SK-N-SH (cell line): ENCODE data around the gene UBE2E1. TPM values are rescaled to one million over a fixed set of nuclear protein-coding genes. Genes with fewer than 3 reads are reported as not detected.
A peak's percentile ranks its signal among the peaks of the same experiment; 100 is the strongest.

ENCODE experiments used
- CTCF ChIA-PET: fragments of 300-600, 350-600 bp; formaldehyde crosslinking; extraction: SDS; loops from one replicate; lab custom pipeline; 2021; lab: Yijun Ruan, JAX
- POLR2A ChIA-PET: fragments of 350-600 bp; sonication (Branson Sonifier 250); formaldehyde crosslinking; extraction: SDS; loops from one replicate; lab custom pipeline; 2020; ENCODE audit warnings: antibody characterized with exemption, inconsistent platforms; lab: Yijun Ruan, JAX
- DNase-seq: peaks from one replicate; pipeline ENCODE4 v3.0.0; 2012
- H2AFZ ChIP-seq: fragments of 200-600 bp; sonication (generic); 2 replicates; pipeline ENCODE4 v1.8.1; 2016; ENCODE audit warnings: antibody characterized with exemption, mild to moderate bottlenecking, low read depth
- H3F3A ChIP-seq: fragments of 200-600 bp; sonication (generic); replicated peaks from 2 replicates; pipeline ENCODE3; 2016; ENCODE audit warnings: antibody characterized with exemption, mild to moderate bottlenecking; ENCODE audit not compliant: insufficient read depth
- H3K27ac ChIP-seq, 2 experiments: fragments of 200-500 bp in 1 of 2; fragments of 200-600 bp in 1 of 2; sonication (Bioruptor generic) in 1 of 2; sonication (generic), shearing (Covaris generic) in 1 of 2; 2 replicates each; pipeline versions ENCODE4 v1.5.1 to v1.6.1; 2014 to 2016; ENCODE audit warnings: low read depth in 2 of 2, inconsistent platforms in 1 of 2, low read length in 1 of 2, mild to moderate bottlenecking in 1 of 2, mixed read lengths in 1 of 2
- H3K27me3 ChIP-seq: fragments of 200-600 bp; sonication (generic), shearing (Covaris generic); 2 replicates; pipeline ENCODE4 v1.6.1; 2016; ENCODE audit warnings: mixed run types; ENCODE audit not compliant: insufficient read depth
- H3K36me3 ChIP-seq, 2 experiments: fragments of 200-500 bp in 1 of 2; fragments of 200-600 bp in 1 of 2; sonication (Bioruptor generic) in 1 of 2; sonication (generic) in 1 of 2; replicated peaks in 1 of 2; 2 replicates each; pipeline versions ENCODE3 to v1.5.1; 2014 to 2016; ENCODE audit warnings: low read length in 1 of 2, mild to moderate bottlenecking in 1 of 2; ENCODE audit not compliant: insufficient read depth in 2 of 2, control insufficient read depth in 1 of 2
- H3K4me1 ChIP-seq, 2 experiments: fragments of 200-500 bp in 1 of 2; fragments of 200-600 bp in 1 of 2; sonication (Bioruptor generic) in 1 of 2; sonication (generic), shearing (Covaris generic) in 1 of 2; 2 replicates each; pipeline versions ENCODE4 v1.5.1 to v1.6.1; 2014 to 2016; ENCODE audit warnings: low read depth in 1 of 2, low read length in 1 of 2, mixed run types in 1 of 2; ENCODE audit not compliant: insufficient read depth in 2 of 2, control insufficient read depth in 1 of 2
- H3K4me2 ChIP-seq: fragments of 200-600 bp; sonication (generic), shearing (Covaris generic); 2 replicates; pipeline ENCODE4 v1.6.1; 2017; ENCODE audit warnings: mixed run types
- H3K4me3 ChIP-seq, 2 experiments: fragments of 200-500 bp in 1 of 2; fragments of 200-600 bp in 1 of 2; sonication (Bioruptor generic) in 1 of 2; sonication (generic), shearing (Covaris generic) in 1 of 2; 2 replicates each; pipeline versions ENCODE4 v1.5.1 to v1.8.1; 2014 to 2016; ENCODE audit warnings: low read depth in 2 of 2, inconsistent platforms in 1 of 2, low read length in 1 of 2, mild to moderate bottlenecking in 1 of 2, mixed read lengths in 1 of 2, moderate library complexity in 1 of 2
- H3K79me2 ChIP-seq: fragments of 200-600 bp; sonication (generic); 2 replicates; pipeline ENCODE4 v1.8.1; 2017; ENCODE audit warnings: mild to moderate bottlenecking; ENCODE audit not compliant: insufficient read depth
- H3K9ac ChIP-seq: fragments of 200-600 bp; sonication (generic); 2 replicates; pipeline ENCODE4 v1.6.1; 2017; ENCODE audit warnings: mixed run types
- H3K9me2 ChIP-seq: fragments of 200-600 bp; sonication (generic); 2 replicates; pipeline ENCODE4 v1.6.1; 2017; ENCODE audit warnings: mixed run types
- H3K9me3 ChIP-seq: fragments of 200-600 bp; sonication (generic); 2 replicates; pipeline ENCODE4 v1.6.1; 2017; ENCODE audit warnings: mixed run types, mild to moderate bottlenecking, moderate library complexity
- H4K20me1 ChIP-seq: fragments of 200-600 bp; sonication (generic); 2 replicates; pipeline ENCODE4 v1.6.1; 2017; ENCODE audit warnings: mild to moderate bottlenecking, mixed run types; ENCODE audit not compliant: insufficient read depth
- CTCF ChIP-seq: fragments of 200-600 bp; sonication (generic); IDR thresholded peaks from 2 replicates; pipeline ENCODE4 v1.6.1; 2017; ENCODE audit warnings: antibody characterized with exemption, mild to moderate bottlenecking, moderate library complexity
- EP300 ChIP-seq, 2 experiments: IDR thresholded peaks; 2 replicates each; pipeline versions ENCODE4 v1.4.0 to v1.6.1; 2012; ENCODE audit warnings: borderline replicate concordance in 1 of 2, low read depth in 1 of 2, low read length in 1 of 2
- EZH2phosphoT487 ChIP-seq: fragments of 200-600 bp; sonication (generic); IDR thresholded peaks from 2 replicates; pipeline ENCODE4 v1.6.1; 2017; ENCODE audit warnings: low read depth, mixed run types, mild to moderate bottlenecking, antibody characterized with exemption, moderate library complexity, borderline replicate concordance
- FOXJ3 ChIP-seq: sonication (generic); formaldehyde crosslinking; IDR thresholded peaks from 2 replicates; pipeline ENCODE4 v1.5.1; 2020; ENCODE audit warnings: mild to moderate bottlenecking, missing genetic modification reagents
- GATA2 ChIP-seq: sonication (generic); formaldehyde crosslinking; IDR thresholded peaks from 2 replicates; pipeline ENCODE4 v1.5.0; 2020; ENCODE audit warnings: mild to moderate bottlenecking, missing genetic modification reagents
- MAX ChIP-seq: IDR thresholded peaks from 2 replicates; pipeline ENCODE4 v1.4.0; 2012; ENCODE audit warnings: low read depth
- MEF2A ChIP-seq: IDR thresholded peaks from 2 replicates; pipeline ENCODE4 v1.4.0; 2012; ENCODE audit warnings: low read depth, borderline replicate concordance
- NFIC ChIP-seq: IDR thresholded peaks from 2 replicates; pipeline ENCODE4 v1.4.0; 2012; ENCODE audit warnings: borderline replicate concordance
- NRF1 ChIP-seq: IDR thresholded peaks from 2 replicates; pipeline ENCODE4 v1.6.1; 2012; ENCODE audit warnings: low read depth, mild to moderate bottlenecking, low read length
- RCOR1 ChIP-seq: fragments of 150-350 bp; IDR thresholded peaks from 2 replicates; pipeline ENCODE4 v1.6.1; 2017; ENCODE audit warnings: antibody characterized with exemption, low read length
- TEAD4 ChIP-seq: IDR thresholded peaks from 2 replicates; pipeline ENCODE4 v1.4.0; 2012; ENCODE audit warnings: mild to moderate bottlenecking, borderline replicate concordance; ENCODE audit not compliant: insufficient read depth
- USF1 ChIP-seq: IDR thresholded peaks from 2 replicates; pipeline ENCODE4 v1.4.0; 2012; ENCODE audit warnings: low read depth, borderline replicate concordance
- WGBS: methylation state at CpG from one replicate; pipeline ENCODE4 v1.1.6; 2017; ENCODE audit warnings: low lambda C conversion rate; 5-methylcytosine and 5-hydroxymethylcytosine counted together
- polyA plus RNA-seq, 3 experiments: library from polyadenylated mRNA; depleted of rRNA; stranded (reverse); fragments of >200 nt; gene quantifications; 2 replicates each; pipeline ENCODE4 v1.2.3, GENCODE V29; 2012
- TF ChIP-seq, protein P1 (sequence below): IDR thresholded peaks from 2 replicates; pipeline ENCODE4; 2012

The UBE2E1 gene
- polyA plus RNA-seq, 1 of the 3 experiments (the other 2 are of a cell fraction), result 59.9 TPM

GRCh38 chr3:23919628-23920027 is 113.9 kb downstream of the UBE2E1 start (continued):
- TF ChIP-seq CTCF, result no peak
- no peak for TF ChIP-seq MAX
- TF ChIP-seq, protein P1, sequence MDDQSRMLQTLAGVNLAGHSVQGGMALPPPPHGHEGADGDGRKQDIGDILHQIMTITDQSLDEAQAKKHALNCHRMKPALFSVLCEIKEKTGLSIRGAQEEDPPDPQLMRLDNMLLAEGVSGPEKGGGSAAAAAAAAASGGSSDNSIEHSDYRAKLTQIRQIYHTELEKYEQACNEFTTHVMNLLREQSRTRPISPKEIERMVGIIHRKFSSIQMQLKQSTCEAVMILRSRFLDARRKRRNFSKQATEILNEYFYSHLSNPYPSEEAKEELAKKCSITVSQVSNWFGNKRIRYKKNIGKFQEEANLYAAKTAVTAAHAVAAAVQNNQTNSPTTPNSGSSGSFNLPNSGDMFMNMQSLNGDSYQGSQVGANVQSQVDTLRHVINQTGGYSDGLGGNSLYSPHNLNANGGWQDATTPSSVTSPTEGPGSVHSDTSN, result no peak
- no peak for TF ChIP-seq NRF1

- Histone ChIP-seq H3K9ac (no peak overlapping the region), H3K27ac (peak overlapping the region in 1 of 2 experiments; percentile 8; a peak in 1 of 4 replicates), H3K9me3 (no peaks in the 10 kb centered on the region), H3K36me3 (peaks cover 31 to 38% of the 10 kb centered on the region in 2 experiments), H4K20me1 (peaks cover 37% of the 10 kb centered on the region), H2AFZ (no peak overlapping the region), H3K79me2 (peaks cover 50% of the 10 kb centered on the region), H3K4me3 (peak overlapping the region in 1 of 2 experiments; percentile 2; a peak in 1 of 4 replicates), H3K4me2 (peak overlapping the region; percentile 98; the same call in 1 of the 2 replicates), H3K9me2 (no peaks in the 10 kb centered on the region), H3K4me1 (peaks cover 0 to 8% of the 10 kb centered on the region in 2 experiments; a peak in 3 of 4 replicates), H3K27me3 (no peaks in the 10 kb centered on the region), H3F3A (peaks cover 70% of the 10 kb centered on the region)
- DNase-seq, result no peak
- ChIA-PET POLR2A (no interaction called here), CTCF (no interaction called here)
- WGBS, result 85% methylated on average over 5 of the region's 5 CpGs
- TF ChIP-seq EP300 (IDR thresholded peaks at IDR 0.05; ENCODE audit: borderline replicate concordance in 1 of 2, low read depth in 1 of 2, low read length in 1 of 2) (no peak), NFIC (no peak), TEAD4 (no peak), RCOR1 (no peak), USF1 (no peak), FOXJ3 (CRISPR knock-in tag) (no peak), EZH2phosphoT487 (no peak), MEF2A (no peak), GATA2 (CRISPR knock-in tag) (no peak)
Measured at GRCh38 chr3:23920151-23920655, 114.4 kb downstream of the UBE2E1 start.
